GM19351 (cell line): ENCODE measurements around the gene PLOD2.
"Not testable (repeated sequence)": the region's sequence is repeated elsewhere in the genome, so short reads cannot be mapped to it uniquely, and the experiment has no call there.

Source experiments
- ATAC-seq: cut with Tn5 transposase; IDR thresholded peaks from one replicate; pipeline ENCODE4 v1.9.1; 2021; ENCODE audit warnings: mild to moderate bottlenecking, moderate library complexity; ENCODE audit not compliant: unreplicated experiment

The PLOD2 gene

DNA sequence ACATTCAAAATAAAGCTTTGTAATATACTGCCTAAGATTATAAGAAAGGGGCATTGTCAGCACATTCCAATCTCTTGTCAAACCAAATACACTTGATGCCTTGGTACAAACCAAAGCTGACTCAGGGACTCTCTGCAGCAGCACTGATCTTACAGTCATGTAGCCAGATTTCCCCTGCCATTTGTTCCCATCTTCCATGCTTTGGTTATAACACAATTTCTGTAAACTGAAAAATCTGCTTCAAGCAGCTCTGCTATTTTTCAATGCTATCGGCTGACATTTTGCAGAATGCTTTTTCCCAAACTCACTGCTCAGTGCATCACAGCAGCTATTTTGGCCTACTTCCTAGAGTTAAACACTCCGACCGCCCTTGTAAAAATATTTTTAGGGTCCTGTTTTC lies 18.2 kb downstream of the PLOD2 start:
- no peak for ATAC-seq

DNA sequence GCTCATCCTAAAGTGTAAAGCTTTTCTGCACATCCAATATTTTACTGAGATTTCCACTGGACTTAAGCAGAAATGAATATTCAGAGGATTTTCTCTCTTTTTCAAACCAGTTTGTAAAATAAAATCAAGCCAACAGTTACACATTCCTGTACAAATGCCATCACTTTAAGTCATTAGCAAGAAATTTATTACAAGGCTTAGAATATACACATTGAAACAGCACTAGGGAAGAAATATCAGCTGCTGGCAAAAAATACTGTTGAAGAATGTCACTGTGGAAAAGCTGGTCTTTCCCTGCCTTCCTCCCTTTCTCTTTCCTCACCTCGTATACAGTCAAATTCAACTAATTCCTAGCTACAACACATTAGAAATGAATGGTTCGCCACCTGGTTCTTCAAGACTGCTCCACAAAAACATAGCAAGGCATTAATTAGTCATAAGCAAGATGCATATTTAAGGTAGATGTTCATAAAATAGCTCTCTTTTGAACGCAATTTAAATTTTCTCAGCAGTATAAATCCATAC lies 21.3 kb downstream of the PLOD2 start:
- no peak for ATAC-seq

DNA sequence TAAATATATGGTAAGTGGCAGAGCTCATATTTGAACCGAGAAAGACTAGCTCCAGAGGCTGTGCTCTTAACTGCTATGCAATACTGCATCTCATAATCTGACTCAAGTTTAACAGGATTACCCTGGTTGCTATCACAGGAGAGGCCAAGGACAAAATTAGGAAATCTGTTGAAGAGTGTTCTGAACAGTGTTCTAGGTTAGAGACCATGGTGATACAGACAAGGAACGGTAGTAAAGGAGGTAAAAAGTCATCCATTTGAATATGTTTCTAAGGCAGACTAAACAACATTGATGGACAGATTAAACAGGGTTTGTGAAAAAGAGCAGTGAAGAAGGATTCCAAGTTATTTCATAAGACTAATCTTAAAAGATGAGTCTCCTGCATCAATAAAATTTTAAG lies 22.1 kb downstream of the PLOD2 start:
- no peak for ATAC-seq

DNA sequence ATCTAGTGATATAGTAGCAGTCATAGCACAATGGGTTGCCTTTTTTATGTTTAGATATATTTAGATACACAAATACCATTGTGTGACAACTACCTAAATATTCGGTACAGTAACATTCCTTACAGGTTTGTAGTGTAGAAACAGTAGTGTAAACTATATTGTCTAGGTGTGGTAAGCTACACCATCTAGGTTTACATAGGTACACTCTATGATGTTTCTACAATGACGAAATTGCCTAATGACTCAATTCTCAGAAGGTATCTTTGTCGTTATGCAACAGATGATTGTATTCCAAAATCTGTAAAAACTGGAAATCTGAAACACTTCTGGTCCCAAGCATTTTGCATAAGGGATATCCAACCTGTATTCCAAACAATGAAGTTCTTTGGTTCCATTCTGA lies 24.3 kb downstream of the PLOD2 start:
- ATAC-seq, result no peak

DNA sequence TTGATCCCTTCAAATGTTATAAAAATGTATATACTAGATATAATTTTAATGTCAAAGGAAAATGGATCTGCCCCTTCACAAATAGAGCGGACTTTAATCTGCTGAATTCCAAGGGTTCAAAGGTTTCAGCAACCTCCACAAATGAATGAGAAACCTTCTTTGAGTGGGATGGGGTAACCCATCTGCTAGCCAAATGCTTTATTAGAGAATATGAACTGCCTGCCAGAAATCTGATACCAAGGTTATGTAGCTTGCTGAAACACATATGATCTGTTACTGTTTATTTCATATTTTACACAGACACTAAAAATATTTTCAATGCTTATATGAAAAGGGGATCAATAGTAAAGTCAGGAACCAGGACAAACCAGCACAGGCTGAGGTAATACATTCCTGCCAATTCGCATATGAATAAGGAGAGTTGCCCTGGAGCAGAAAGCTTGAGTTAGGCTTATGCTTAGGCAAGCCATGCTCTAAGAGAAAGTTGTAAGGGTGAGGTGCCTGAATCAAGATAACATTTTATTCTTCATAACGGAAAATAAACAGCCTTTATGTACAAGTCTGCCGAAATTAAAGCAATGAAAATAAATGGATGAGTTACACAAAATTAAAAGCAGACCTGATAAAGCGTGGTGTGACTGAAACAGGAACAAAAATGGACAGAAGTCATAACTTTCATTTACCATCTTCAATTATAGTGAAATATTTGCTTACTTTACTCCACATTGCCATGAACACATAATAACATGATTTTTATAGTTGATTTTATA lies 26.5 kb downstream of the PLOD2 start:
- no peak for ATAC-seq

DNA sequence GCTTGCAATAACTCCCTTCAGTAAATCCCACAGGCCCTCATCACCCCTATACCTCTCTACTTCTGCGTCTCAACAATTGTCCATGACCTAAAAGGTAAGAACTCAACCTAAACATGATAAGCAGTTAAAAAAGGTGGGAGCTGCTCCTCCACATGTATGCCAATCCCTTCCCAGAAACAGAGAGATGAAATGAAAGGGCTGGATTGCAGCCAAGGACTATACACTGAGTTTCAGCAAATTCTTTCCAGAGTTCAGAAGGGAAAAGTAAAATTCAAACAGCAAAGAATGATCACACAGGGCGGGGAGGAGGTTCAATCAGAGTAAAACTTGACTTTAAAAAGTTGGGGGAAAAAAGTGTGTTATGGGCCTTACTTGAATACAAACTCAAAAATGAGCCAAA lies 27.5 kb downstream of the PLOD2 start:
- ATAC-seq, result no peak

DNA sequence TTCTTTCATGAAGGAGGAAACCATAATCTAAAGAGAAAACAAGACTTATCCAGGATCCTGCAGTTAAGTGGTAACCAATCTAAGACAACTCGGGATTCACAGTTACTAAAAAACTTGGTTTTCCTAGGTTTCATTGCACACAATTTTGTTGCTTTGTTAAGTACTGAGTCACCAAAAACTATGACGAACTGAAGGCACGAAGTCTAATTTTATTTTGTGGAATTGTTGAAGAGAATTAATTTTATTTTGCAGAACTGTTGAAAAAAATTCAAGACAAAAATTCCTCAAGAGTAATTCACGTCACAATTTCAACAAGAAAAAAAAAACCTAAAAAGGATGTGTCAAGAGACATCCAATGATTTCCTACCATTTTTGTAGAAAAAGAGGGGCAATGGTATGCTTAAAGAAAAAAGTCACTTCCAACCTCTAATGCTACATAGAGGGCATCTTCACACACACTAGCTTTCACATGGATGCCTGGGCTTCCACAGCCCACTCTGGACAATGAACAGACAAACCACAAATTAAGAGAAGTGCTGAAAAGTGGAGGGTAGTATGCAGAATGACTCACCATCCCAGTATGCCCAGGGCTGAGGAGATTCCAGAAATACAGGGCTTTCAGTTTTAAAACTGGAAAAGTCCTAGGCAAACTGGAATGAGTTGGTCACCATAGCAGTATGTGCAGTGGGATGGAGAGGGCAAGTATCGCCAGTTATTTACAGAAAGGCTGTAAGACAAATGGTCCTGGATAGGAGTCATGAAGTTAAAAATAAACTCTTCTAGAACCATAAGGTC lies 29.2 kb downstream of the PLOD2 start:
- ATAC-seq, result no peak

DNA sequence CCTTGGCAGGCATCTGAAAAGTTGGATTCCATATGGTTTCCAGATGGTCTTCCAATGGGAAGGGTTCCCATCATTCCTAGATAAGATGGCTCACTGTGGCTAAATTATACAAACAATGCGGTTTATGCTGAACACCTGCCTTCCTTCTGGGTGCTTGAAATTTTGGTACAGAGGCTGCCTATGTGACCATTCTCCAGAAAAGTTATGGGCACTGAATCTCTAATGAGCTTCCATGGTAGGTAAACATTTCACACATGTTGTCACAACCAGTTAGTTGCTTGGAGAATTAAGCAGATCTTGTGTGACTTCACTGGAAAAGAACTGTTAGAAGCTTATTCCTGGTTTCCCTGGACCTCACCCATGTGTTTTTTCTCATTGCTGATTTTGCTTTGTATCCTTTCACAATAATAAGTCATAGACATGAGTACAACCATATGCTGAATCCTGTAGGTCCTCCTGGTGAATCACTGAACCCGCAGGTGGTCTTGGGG lies 30.1 kb downstream of the PLOD2 start:
- no peak for ATAC-seq

DNA sequence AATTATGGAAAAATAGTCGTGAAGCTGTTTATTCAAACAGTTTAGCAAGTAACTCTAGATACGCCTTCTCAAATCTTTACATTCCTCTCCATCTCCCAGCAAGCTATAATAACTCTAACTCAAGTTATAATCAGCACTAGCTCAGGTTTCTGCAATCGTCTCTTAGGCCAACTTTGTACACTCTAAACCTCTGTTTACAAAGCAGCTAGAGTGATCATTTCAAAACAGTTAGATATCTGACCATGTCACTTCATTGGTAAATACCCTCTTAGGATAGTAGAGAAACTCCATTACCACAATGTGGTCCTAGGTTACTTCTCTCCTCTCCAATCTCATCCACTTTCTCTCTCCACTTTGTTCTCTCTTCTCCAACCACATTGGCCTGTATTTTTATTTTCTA lies 31.2 kb downstream of the PLOD2 start:
- ATAC-seq, result no peak

DNA sequence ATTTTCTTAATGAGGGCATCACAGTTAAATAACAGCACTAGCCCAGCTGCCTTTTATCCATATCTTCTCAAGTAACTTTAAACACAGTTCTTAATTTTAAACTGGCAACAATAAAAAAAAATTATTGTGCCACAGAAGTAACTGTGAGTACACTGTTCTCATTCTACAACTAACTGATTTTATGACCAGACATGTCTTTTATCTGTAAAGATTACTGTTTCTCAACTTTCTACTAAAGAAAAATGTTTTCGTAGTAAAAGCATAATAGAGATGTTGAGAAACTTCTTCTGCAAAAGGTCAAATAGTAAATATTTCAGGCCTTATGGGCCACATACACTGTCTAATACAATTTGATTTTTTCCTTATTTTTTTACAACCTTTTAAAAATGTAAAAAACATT lies 32.0 kb downstream of the PLOD2 start:
- ATAC-seq, result no peak

DNA sequence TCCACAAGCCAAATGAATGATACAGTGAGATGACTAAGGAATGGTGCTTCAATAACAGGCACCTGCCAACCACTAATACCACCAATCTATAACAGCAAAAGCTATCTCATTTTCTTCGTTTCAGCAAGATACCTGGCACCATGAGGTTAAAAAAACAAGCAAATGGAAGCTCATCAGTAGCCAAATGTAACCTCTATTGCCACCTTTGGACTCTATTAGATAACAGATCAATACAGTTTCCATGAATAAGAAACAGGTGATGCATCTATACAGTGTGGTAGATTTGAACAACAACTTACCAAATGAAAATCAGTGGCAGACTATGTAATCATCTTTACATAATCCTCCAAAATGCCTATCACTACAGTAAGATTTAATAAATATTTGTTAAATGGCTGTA lies 32.8 kb downstream of the PLOD2 start:
- no peak for ATAC-seq

DNA sequence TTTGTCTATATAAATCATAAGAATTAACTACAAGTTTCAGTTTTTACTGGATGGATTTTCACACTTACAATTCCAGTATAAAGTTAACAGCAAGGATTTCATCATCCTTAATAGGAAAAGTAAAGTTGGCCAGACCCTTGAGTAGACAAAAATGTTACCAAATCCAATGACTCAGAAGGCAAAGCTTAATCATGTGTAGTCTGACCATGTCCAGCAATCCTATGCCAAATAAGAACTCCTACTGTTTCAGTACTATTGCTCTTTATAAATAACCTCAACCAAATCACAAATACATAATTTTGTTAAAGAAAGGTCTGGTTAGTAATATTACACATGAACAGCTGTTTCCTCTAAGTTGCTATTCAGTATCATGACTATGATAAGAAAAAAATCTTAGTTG lies 35.0 kb downstream of the PLOD2 start:
- ATAC-seq, result no peak

DNA sequence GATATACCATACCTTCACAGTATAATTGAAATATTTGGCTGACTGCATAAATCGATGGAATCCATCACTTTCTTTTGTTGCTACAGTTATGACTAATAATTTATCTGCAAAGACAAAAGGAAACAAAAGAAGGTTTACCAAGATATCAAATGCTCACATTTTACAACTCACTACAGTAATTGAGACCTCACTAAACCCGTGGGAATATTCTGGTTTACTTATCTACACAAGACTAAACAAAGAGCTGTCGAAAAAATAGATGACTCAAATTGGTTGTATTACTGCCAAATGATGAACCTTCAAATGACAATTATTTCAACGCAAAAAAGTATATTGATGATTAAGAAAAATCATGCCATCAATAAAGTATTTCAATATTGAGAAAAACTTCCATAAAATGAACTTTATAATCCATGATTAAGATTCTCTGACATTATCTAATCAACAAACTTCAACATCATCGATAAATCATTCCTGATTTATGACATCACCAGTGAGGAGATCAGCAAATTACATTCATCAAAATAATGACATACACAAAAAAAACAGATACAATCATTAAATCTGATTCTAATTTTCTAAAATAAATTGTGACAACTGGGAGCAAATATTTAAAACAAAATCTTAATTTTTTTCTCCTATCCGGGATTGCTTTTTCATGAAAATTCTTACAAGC lies 36.7 kb downstream of the PLOD2 start:
- ATAC-seq, result no peak

DNA sequence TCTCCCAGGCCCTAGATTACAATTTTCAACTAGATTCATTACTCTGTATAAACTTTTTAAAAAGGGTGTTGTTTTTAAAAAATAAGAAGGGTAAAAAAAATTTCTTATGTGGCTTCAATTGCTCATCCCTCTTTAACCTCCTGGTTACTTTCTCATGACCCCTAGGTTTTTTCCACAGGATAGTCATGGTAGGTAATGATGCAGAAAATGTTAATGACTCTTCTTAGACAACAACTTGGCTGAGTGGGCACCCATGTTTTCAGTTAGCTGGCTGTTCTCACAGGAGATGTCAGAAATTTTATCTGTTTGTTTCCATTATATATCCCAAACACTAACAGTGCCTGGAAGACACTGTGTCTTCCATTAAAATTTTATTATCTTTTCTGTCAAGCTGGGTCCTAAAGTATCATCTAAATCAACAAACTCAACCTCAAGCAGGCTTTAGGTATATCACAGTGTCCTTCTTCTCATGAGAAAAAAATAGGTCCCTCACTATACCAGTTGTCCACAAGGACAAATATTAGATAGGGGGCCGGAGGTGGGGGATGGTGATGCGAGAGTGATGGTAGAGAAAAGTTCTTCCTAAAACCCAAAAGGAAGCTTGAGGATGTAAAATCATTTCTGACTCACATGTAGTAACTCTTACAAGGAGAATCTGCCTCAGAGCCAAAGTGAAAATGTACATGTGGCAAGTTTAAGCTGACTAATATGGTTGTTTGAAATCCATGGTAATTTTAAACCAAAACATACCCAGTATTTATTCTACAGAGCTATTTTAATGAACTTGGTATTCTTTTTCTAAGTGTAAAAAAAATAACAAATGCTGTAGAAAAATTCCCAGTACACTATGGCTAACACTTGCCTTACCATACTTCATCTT lies 43.3 kb downstream of the PLOD2 start:
- no peak for ATAC-seq

DNA sequence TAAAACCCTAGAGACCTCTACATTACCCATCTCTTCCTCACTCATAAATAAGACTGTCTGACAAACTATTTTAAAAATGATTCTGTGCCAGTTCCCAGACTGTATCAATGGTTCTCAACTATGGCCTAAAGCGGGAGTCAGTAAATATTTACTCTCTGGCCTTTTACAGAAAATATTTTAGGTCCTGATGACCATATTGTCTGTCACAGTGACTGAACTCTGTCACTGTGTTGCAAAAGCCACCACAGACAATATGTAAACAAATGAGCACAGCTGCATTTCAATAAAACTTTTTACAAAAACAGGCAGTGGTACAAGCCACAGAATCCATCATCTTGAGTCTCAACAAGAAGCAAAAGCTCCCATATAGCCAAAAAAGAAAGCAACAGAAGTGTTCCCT lies 45.4 kb downstream of the PLOD2 start:
- ATAC-seq, result no peak

DNA sequence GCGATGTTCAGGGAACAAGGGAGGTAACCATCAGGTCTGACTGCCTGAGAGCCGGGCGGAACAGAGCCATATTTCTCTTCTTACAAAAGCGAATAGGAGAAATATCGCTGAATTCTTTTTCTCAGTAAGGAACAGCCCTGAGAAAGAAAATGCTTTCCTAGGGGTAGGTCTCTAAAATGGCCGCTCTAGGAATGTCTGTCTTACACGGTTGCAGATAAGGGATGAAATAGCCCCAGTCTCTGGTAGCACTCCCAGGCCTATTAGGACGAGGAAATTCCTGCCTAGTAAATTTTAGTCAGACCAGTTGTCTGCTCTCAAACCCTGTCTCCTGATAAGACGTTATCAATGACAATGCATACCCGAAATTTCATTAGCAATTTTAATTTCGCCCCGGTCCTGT lies 47.2 kb downstream of the PLOD2 start:
- not testable (repeated sequence) for ATAC-seq

DNA sequence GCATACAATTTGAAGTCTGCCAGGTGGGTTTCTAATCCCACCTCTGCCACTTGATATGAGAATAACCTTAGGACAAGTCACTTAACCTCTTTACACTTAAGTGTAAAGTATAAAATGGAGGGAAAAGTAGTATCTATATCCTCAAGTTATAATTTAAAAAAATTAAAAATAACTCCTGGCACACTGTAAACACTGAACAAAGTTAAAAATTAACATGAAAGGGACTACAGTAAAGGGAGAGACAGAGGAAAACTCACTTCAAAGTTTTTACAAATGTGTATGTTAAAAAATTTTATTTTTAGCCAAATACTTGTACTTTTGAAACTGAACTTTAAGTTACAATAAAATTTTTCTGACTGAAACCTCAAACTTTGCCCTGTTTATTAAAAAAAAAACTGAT lies 49.6 kb downstream of the PLOD2 start:
- no peak for ATAC-seq

DNA sequence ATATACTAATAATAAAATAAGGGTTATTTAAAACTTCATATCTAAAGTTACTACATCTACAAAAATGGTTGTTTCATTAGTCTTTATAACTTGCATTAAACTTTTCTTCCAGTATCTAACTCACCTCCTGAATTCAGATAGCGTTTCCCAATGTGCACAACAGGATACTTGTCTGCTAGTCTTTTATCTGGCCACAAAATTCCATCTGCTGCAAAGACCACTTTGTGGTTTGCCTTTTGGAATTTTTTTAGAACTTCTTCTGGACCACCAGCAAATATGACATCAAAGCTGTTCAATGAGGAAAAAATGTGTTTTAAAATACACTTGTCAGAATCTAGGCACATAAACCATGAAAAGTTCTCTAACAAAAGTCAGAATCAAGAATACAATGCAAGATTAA lies 50.8 kb downstream of the PLOD2 start:
- no peak for ATAC-seq

DNA sequence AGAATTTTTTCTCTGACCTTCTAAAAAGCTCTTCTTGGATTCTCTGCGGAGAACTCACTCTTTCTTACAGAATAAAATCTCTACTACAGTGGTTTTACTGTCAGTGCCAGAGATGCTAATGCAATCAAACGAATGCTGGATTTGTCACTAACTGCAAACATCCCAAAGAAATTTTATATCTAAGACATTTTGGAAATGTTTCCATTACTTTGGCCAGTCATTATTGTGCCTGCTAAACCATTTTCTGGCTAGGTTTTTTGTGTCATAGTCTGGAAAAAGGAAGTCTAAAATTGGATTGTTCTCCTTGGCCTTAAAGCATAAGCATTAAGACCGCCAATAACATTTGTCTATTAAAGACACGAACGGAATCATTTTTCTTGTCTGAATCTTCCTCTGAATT lies 54.0 kb downstream of the PLOD2 start:
- no peak for ATAC-seq

DNA sequence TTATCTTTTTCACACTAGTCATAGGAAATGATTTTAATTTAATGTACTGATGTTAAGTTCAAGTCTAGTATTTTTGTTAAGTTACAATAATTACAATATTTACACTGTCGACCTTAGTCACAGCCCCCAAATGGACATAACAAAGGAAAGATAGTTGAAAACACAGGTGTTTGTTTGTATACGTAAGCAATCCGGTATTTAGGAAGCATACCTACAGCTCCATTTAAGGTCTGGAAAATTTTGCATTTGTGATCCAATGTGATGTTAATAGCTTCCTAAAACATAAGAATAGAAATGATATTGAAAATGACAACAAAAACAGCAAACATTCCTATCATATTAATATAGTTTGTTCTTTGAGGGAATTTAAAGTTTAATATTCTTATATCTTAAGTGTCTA lies 56.9 kb downstream of the PLOD2 start:
- ATAC-seq, result no peak

DNA sequence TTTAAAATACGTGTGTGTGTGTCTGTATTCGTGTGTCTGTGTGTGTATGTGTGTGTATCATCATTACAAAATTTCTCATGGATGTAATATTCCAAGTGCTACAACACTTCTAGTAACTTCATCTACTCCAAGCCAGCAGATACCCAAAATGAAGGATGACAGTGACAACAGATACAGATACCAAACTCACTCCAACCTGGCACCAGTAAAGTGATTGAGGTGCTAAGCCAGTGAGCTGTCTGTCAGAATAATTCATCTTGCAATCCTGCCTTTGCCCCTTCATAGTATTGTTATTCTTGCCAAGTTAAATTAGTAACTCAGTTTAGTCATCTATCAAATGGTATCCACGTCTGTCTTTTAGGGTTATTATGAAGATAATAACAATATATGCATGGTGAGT lies 58.1 kb downstream of the PLOD2 start:
- no peak for ATAC-seq
